Body of pancreas (tissue), 4 donors: Measurements from ENCODE around the gene KCTD19. TPM values are rescaled to one million over a fixed set of nuclear protein-coding genes. Genes with fewer than 3 reads are reported as not detected.

Source experiments
- ATAC-seq: fragments of 150-250 bp; one replicate; pipeline ENCODE4 v1.9.1; 2016
- DNase-seq, 4 donors: peaks; one replicate each; pipeline ENCODE4 v3.0.0-alpha.2; 2019
- H3K27ac ChIP-seq, 4 donors: fragments of 200-600 bp; sonication (generic); 1 replicate in 3 of 4; 2 replicates in 1 of 4; pipeline versions ENCODE4 v1.5.1 to v1.6.1; 2016 to 2019; ENCODE audit warnings: mild to moderate bottlenecking in 1 of 4, mixed read lengths in 1 of 4, moderate library complexity in 1 of 4
- H3K27me3 ChIP-seq, 2 donors: fragments of 200-600 bp; sonication (generic); one replicate each; pipeline ENCODE4 v1.6.0; 2016; ENCODE audit warnings: mild to moderate bottlenecking in 1 of 2
- H3K36me3 ChIP-seq, 2 donors: fragments of 200-600 bp; sonication (generic); replicated peaks in 1 of 2; 2 replicates each; pipeline ENCODE4 v1.5.1; 2016; ENCODE audit warnings: low read depth in 2 of 2; ENCODE audit not compliant: insufficient read depth in 1 of 2
- H3K4me1 ChIP-seq: fragments of 200-600 bp; sonication (generic); one replicate; pipeline ENCODE4 v1.6.0; 2016
- H3K4me3 ChIP-seq, 2 donors: fragments of 200-600 bp; sonication (generic); 1 replicate in 1 of 2; 2 replicates in 1 of 2; pipeline ENCODE4 v1.5.1; 2016 to 2019
- H3K9me3 ChIP-seq, 3 donors: fragments of 200-600 bp; sonication (generic); 1 replicate in 2 of 3; 2 replicates in 1 of 3; pipeline ENCODE4 v1.5.1; 2016
- POLR2A ChIP-seq, 3 donors: fragments of 450-650 bp; IDR thresholded peaks; one replicate each; pipeline ENCODE4 v1.6.1; 2016; ENCODE audit warnings: antibody characterized with exemption in 3 of 3, mild to moderate bottlenecking in 2 of 3
- WGBS, 2 donors: methylation state at CpG; one replicate each; pipeline ENCODE4 v1.1.5; 2017; 5-methylcytosine and 5-hydroxymethylcytosine counted together
- intact Hi-C: fragments of 100-400 bp; cut with DNase I; formaldehyde crosslinking; loops from one replicate; pipeline ENCODE4 v1.15.1; 2023
- total RNA-seq, 2 donors: library from RNA; depleted of rRNA; stranded (reverse); fragments of >200 nt; gene quantifications; one replicate each; pipeline ENCODE4 v1.1.0, GENCODE V29; 2016
- TF ChIP-seq, protein P1 (sequence below), 7 experiments: fragments of 450-650 bp in 4 of 7; fragments of 200-600 bp in 3 of 7; sonication (generic) in 3 of 7; IDR thresholded peaks; one replicate each; pipeline ENCODE4 v1.5.1; 2016 to 2019; ENCODE audit warnings: antibody characterized with exemption in 7 of 7

Gene KCTD19
- total RNA-seq, 2 donors from 2014 or later: under 0.01 TPM; not detected in 1

DNA sequence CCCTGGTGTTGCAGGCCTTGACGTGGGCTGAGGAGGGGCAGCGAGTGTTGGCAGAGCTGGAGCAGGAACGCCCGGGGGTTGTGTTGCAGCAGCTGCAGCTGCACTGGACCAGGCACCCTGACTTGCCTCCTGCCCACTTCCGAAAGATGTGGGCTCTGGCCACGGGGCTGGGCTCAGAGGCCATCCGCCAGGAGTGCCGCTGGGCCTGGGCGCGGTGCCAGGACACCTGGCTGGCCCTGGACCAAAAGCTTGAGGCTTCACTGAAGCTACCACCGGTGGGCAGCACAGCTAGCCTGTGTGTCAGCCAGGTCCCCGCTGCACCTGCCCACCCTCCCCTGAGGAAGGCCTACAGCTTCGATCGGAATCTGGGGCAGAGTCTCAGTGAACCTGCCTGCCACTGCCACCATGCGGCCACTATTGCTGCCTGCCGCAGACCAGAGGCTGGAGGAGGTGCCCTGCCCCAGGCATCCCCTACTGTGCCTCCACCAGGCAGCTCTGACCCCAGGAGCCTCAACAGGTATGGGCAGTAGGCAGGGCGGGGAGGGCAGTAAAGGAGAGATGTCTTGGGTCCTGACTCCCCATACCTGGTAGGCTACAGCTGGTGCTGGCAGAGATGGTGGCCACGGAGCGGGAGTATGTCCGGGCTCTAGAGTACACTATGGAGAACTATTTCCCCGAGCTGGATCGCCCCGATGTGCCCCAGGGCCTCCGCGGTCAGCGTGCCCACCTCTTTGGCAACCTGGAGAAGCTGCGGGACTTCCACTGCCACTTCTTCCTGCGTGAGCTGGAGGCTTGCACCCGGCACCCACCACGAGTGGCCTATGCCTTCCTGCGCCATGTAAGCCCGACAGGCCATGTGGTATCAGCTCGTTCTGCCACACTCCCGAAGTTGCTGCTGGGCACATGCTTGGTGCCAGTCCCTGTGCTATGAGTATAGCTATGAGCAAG lies 41.6 kb downstream of the KCTD19 start:
- H3K27me3 ChIP-seq: no peaks in the 10 kb centered on the region
- TF ChIP-seq, protein P1, sequence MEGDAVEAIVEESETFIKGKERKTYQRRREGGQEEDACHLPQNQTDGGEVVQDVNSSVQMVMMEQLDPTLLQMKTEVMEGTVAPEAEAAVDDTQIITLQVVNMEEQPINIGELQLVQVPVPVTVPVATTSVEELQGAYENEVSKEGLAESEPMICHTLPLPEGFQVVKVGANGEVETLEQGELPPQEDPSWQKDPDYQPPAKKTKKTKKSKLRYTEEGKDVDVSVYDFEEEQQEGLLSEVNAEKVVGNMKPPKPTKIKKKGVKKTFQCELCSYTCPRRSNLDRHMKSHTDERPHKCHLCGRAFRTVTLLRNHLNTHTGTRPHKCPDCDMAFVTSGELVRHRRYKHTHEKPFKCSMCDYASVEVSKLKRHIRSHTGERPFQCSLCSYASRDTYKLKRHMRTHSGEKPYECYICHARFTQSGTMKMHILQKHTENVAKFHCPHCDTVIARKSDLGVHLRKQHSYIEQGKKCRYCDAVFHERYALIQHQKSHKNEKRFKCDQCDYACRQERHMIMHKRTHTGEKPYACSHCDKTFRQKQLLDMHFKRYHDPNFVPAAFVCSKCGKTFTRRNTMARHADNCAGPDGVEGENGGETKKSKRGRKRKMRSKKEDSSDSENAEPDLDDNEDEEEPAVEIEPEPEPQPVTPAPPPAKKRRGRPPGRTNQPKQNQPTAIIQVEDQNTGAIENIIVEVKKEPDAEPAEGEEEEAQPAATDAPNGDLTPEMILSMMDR (IDR thresholded peaks at IDR 0.05): peak; percentile 50 to 69 (median 64)
- no peak for TF ChIP-seq POLR2A (IDR thresholded peaks at IDR 0.05)
- H3K4me3 ChIP-seq: no peak overlapping the region
- no peak overlapping the region for H3K27ac ChIP-seq
- H3K36me3 ChIP-seq: no peaks in the 10 kb centered on the region
- WGBS, 2 donors: 51 to 56% methylated on average over 18 to 34 of the region's 34 CpGs
- DNase-seq: peak; percentile 65 to 80 (median 76)
- peak; percentile 76 for ATAC-seq
- H3K9me3 ChIP-seq: no peaks in the 10 kb centered on the region
- intact Hi-C loops: no loop called here
- H3K4me1 ChIP-seq: peaks cover 7% of the 10 kb centered on the region

DNA sequence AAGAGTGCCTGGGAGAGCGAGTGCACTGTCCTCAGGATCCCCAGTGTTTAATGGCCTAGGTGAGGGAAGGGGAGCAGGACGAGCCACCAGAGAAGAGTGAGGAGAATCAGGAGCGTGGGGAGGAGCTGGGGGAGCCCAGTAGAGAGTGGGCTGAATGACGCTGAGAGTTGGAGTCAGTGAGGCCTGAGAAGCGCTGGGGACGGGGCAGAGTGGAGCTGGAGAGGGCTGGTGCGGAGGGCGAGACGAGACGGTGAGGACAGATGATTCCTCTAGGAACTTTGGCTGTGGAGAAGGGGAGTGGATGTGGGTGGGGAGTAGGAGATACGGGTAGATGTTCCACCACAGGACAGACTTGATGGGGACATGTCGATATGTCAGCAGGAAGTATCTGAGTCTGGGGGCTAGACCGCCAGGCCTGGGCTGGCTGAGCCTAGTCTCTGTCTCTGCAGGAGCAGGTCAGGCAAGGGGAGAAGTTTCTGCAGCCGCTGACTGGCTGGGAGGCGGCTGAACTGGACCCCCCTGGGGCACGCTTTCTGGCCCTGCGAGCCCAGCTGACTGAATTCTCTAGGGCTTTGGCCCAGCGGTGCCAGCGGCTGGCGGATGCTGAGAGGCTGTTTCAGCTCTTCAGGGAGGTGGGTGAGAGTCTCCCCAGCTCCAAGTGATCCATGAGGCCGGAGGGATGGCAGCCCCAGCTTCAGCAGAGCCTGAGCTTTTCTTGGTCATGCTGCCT lies 42.5 kb downstream of the KCTD19 start:
- no peaks in the 10 kb centered on the region for H3K27me3 ChIP-seq
- no peak overlapping the region for H3K4me3 ChIP-seq
- no peaks in the 10 kb centered on the region for H3K36me3 ChIP-seq
- H3K27ac ChIP-seq: no peak overlapping the region
- intact Hi-C loops: no loop called here
- DNase-seq: no peak
- TF ChIP-seq POLR2A (IDR thresholded peaks at IDR 0.05): no peak
- TF ChIP-seq, protein P1 (IDR thresholded peaks at IDR 0.05): no peak
- ATAC-seq: no peak
- no peaks in the 10 kb centered on the region for H3K9me3 ChIP-seq
- H3K4me1 ChIP-seq: peaks cover 14% of the 10 kb centered on the region
- WGBS, 2 donors: 85 to 91% methylated on average over 16 to 21 of the region's 21 CpGs

DNA sequence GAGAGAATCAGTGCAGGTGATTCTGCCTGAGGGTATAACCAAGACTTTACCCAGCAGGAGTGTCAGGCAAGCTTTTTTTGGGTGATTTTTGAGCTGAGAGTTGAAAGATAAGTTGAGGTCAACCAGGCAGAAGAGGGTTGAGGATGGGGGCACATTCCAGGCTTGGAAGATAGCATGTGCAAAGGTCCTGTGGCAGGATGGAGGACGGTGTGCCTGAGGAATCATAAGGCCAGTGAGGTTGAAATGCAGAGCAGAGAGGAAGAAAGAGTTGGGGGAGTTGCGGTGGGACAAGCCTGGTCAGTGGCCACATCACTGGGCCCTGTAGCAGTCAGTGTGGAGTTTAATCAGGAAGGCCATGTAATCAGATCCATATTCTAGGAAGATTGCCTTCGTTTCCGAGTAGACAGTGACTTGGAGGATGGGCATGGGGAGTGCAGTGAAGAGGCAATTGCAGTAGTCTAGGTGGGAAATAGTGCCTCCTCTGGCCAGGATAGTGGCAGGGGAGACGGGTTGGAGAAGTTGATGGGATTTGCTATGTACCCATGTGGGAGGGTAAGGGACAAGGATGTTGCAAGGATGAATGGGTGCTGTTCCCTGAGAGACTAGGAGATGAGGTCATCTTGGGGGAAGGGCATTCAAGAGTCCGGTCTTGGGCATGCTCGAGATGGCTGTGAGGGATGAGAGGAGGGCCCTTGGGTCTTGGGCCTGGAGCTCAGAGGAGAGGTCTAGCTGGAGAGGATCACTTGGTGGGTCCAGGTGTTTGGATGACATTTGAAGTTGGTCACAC lies 43.3 kb downstream of the KCTD19 start:
- Histone ChIP-seq H3K27me3 (no peaks in the 10 kb centered on the region), H3K4me3 (no peak overlapping the region), H3K9me3 (no peaks in the 10 kb centered on the region), H3K36me3 (no peaks in the 10 kb centered on the region), H3K4me1 (peaks cover 22% of the 10 kb centered on the region), H3K27ac (no peak overlapping the region)
- DNase-seq (no peak), ATAC-seq (no peak)
- intact Hi-C loops: no loop called here
- no peak for TF ChIP-seq POLR2A (IDR thresholded peaks at IDR 0.05)
- TF ChIP-seq, protein P1 (IDR thresholded peaks at IDR 0.05): no peak
- 90 to 91% methylated on average over 7 of the region's 7 CpGs for WGBS, 2 donors

DNA sequence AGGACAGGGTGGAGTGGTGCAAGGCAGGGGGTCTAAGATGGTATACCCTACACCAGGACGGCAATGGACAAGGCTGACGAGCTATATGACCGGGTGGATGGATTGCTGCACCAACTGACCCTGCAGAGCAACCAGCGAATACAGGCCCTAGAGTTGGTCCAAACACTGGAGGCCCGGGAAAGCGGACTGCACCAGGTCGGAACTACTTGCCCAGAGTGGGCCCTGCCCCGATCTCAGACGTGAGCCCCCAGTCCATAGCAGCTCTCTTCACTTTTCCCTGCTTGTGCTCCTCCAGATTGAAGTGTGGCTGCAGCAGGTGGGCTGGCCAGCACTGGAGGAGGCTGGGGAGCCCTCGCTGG lies 44.1 kb downstream of the KCTD19 start:
- intact Hi-C loops: no loop called here
- DNase-seq (no peak), ATAC-seq (no peak)
- Histone ChIP-seq H3K9me3 (no peaks in the 10 kb centered on the region), H3K4me1 (peaks cover 30% of the 10 kb centered on the region), H3K36me3 (no peaks in the 10 kb centered on the region), H3K27me3 (no peaks in the 10 kb centered on the region), H3K4me3 (no peak overlapping the region), H3K27ac (no peak overlapping the region)
- TF ChIP-seq POLR2A (IDR thresholded peaks at IDR 0.05): no peak
- TF ChIP-seq, protein P1 (IDR thresholded peaks at IDR 0.05): no peak
- 90 to 97% methylated on average over 3 to 10 of the region's 10 CpGs for WGBS, 2 donors
